HG03442 (cell line): ENCODE measurements around the gene CYP4Z1.
"Not testable (repeated sequence)": the region's sequence is repeated elsewhere in the genome, so short reads cannot be mapped to it uniquely, and the experiment has no call there.

Experiments
- ATAC-seq: cut with Tn5 transposase; IDR thresholded peaks from one replicate; pipeline ENCODE4 v1.9.1; 2021; ENCODE audit warnings: mild to moderate bottlenecking, moderate library complexity; ENCODE audit not compliant: unreplicated experiment

Gene CYP4Z1, protein sequence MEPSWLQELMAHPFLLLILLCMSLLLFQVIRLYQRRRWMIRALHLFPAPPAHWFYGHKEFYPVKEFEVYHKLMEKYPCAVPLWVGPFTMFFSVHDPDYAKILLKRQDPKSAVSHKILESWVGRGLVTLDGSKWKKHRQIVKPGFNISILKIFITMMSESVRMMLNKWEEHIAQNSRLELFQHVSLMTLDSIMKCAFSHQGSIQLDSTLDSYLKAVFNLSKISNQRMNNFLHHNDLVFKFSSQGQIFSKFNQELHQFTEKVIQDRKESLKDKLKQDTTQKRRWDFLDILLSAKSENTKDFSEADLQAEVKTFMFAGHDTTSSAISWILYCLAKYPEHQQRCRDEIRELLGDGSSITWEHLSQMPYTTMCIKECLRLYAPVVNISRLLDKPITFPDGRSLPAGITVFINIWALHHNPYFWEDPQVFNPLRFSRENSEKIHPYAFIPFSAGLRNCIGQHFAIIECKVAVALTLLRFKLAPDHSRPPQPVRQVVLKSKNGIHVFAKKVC

DNA sequence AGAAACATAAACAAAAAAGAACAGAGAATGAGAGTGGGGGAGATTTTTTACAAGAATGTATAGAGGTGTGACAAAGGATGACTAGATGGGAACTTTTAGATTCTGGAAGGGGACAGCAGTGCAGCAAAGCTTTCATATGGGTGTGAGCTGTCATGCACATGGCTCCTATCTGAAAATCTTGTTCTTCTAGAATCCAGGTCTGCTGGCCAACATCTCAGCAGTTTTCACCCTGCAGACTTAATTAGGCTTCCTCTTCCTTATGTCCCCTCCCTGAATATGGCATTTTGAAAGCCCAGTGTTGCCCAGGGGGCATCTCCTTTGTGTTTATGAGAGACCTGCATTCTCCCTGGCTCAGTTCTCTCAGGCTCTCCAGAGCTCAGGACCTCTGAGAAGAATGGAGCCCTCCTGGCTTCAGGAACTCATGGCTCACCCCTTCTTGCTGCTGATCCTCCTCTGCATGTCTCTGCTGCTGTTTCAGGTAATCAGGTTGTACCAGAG is at the start of gene CYP4Z1:
CYP4Z1 (plus strand) TSS at position 135 of the 498 bp plus-strand sequence; CDS start at position 395, 260 bp downstream.
- ATAC-seq = no peak

DNA sequence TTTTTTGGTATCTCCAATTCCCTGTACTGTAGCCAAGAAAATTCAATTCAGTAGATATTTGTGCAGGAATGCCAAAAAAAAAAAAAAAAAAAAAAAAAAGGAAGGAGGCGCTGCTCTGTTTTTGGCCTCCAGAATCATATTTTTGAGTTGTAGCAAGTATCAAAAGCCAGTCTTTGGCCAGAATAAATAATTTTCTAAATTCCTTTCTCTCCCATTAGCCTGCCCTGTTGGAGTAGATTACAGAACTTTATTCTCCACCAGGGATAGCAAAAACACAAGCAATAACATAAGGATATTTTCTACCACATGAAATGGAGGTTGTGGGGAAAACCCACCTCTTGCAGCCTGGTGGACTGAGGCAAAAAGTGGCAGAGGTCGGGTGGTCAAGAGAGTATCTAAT is 46.0 kb upstream of the CYP4Z1 start:
- ATAC-seq = no peak

DNA sequence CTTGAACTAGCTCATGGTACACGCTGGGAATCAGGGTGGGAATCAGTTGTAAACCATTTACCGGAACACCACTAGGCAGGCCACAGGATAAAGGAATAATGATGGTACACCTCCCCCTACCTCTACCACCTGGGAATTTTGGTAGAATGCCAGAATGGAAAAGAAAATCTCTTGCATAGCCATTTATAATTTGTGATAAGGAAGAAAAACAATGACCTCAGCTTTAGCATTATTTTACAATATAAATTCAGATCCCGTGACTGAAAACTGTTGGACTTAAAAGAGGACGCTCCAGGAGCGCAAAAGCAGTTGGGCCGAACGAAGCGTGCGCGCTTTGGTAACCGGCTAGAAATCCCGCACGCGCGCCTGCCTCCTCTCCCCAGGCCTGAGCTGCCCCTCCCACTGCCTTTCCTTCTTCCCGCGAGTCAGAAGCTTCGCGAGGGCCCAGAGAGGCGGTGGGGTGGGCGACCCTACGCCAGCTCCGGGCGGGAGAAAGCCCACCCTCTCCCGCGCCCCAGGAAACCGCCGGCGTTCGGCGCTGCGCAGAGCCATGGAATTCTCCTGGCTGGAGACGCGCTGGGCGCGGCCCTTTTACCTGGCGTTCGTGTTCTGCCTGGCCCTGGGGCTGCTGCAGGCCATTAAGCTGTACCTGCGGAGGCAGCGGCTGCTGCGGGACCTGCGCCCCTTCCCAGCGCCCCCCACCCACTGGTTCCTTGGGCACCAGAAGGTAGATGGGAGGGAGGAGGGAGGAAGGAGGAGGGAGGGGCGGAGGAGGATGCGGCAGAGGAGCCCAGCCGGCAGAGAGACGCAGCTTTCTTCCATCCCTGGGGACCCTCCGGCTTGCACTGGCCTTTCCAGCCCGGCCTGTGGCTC is 43.5 kb upstream of the CYP4Z1 start, which contains the start of gene CYP4X1:
CYP4X1 (plus strand) TSS at position 402 of the 873 bp plus-strand sequence; CDS start at position 551, 149 bp downstream.
- ATAC-seq = no peak

DNA sequence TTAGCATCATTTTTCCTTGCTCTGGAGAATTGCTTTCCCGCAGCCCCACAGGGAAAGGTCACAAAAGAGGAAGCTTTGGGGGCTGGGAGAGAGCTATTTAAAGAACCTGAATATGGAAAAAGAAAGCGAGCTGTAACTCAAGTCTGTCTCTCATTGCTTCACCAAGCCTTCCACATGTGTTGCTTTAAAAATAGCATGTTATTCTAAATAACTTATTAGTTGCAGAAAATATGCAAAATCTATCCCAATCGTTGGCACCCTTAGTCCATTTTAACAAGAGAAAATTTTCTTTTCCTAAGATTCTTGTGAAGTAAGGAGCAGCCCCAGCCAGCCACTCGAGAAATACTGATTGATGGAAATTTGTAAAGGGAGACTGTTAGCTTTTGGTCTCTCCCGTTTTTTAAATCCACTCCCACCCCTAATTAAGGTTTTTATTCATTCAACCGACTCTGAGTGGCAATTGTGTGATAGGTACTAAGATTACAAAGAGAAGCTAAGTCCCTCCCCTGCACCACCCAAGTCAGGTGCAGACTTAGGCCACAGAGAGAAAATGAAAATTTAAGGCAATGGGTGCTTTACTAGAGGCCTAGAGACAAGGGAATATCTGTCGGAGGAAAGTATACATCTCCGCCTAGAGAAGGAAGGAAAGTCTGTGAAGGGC is 42.8 kb upstream of the CYP4Z1 start:
- no peak for ATAC-seq

DNA sequence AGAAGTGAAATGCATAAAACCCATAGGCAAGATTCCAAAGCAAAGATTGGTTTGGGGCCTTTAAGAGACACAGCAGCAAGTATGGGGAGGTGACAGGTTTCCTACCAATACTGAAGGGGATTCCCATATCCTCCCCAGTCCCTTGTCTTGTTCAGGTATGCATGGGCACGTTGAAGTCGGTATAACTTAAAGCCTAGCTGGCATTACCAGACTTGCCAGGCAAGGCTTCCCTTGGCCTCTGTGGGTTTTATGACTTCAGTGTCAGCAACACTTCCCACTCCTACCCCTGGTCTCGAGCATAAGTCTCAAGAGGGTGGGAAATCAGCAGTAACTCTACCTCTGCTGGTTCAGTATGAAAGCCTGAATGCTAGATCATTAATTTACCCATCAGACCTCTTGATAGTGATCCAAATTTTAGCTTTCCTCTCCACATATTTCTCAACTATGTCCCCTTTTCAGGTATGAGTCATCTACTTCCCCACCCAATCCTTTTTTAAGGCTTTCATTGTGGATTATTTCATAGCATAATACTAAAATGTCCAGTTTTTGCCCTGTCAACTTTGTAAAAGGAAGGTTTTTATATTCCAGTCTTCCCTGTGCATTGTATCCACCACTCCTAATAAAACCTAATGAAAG is 36.7 kb upstream of the CYP4Z1 start:
- no peak for ATAC-seq

DNA sequence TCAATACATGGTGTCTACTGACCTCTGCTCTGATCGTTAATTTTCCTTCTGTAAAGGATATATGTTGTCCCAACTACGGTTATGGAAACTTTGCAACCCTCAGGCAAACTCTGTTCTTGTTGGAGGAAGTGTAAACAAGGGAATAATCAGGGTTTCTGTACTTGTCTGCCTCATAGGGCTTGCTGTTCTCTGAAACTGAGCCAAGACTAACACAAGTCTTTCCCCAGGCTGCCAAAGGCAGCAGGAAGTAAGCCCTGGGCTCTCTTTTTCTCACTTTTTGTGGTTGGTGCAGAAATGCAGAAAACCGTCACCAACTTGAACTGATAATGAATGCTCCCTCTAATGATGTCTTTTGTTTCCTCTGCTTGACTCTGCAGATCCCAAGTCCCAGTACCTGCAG is 36.0 kb upstream of the CYP4Z1 start:
- ATAC-seq = no peak

DNA sequence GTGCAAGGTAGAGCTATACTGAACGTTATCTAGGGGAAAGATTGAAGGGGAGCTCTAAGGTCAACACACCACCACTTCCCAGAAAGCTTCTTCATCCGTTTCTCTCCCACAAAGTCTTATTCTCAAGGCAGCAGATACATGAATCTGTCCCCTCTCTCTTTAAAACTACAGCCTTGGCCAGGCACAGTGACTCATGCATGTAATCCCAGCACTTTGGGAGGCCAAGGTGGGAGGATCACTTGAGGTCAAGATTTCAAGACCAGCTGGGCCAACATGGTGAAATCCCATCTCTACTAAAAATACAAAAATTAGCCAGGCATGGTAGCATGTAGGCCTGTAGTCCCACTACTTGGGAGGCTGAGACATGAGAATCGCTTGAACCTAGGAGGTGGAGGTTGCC is 35.4 kb upstream of the CYP4Z1 start:
- no peak for ATAC-seq

DNA sequence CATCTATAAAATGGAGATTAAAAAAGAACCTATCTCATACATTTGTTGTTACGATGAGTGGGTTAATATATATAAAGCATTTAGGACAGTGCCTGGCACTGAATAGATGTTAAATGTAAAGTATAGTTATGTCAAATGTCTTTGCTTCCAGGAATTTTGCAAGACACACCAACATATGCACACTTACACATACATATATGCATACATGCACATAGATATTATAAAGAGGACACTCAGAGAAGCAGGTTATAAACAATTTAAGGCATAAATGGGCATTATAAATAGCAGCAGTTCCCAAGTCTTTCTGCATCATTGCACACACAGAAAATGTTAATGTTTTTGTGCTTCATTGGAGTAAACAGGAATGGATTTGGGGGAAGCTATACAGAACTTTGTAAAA is 30.3 kb upstream of the CYP4Z1 start:
- no peak for ATAC-seq

DNA sequence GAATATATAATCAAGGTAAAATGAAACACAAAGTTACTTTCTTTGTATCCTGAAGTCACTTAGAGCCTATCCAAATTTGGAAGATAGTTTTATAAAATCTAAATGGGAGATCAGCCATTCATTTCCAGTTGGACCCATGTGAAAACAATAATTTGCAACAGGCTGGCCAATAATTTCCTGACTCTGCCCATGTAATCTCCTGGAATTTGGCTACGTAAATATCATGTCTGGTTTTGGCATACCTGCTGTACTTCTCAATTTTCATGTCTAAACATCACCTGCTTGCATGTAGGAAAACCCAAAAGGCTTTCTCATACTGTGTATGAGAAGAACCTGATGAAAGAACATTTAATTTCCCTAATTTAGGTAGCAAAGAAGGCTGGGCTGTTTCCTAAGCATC is 7.7 kb upstream of the CYP4Z1 start:
- ATAC-seq = no peak

DNA sequence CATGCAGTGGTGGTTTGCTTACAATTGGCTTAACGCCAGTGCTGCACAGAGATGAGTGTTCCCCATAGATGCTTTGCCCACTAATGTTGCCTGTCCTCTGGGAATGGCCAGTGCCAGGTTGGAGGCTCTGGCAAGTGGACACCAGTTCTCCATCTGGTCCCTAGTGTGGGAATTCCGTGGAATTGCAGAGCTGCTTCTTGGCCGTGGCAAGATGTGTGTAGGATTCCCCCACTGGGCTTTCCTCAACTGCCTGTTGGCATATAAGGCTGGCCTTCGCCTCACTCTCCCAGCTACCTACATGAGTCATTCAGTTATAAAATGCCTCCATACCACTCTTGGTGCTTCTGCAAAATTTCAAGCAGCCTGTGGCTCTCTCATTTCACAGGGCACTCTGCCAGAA is 2.0 kb downstream of the CYP4Z1 start:
- ATAC-seq = not testable (repeated sequence)

DNA sequence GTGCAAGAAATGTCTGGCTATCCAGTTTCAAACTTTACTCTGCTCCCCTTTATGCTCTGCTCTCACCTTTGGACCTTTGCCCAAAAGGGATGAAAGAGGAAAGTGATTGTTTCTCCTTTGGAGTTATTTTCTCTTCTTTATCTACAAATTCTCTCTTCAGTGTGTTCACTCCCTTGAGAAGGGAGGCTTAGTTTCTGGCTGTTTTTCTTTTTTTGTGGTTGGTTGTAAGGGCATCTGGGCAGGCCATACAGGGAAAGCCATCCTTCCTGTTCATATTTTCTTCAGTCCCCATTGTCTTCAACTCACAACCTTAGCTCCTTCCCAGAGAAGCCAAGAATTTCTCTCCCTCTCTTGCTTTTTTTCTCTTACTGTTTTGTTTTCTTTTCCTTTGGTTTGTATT is 2.5 kb downstream of the CYP4Z1 start:
- ATAC-seq = not testable (repeated sequence)

DNA sequence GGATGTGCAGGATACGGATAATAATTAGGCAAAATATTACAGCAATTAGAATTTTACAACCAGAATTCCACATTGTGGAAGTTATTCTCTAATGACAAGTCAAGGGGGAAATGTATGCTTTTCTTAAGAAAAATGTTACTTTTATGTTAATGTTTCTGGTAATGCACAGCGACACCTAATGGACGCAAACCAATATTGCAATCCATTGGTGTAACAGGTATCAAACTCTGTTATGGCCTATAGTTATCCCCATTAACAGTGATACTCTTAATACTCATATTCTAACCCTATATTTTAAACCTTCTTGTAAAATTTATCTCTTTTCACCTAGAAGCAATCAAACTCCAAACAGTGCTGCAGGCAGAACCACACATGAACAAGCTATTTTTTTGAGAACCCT is 22.3 kb downstream of the CYP4Z1 start:
- not testable (repeated sequence) for ATAC-seq

DNA sequence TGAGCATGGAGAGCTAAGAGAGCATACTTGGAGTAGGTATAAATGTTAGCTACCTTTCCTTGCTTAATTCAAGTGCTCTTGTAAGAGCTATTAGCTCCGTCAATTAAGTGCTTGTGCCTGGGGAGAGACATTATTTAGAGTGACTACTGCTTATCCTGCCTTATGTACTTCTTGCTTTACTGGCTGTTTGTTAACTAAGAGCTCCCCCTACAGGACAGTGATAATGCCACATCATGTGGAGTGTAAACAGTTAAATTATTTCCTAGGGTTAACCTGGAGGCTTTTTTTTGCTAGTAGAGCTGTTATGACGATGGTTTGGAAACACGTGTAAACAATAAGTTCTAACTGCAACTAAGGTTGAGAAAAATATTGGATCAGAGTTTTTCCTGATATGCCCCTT is 24.4 kb downstream of the CYP4Z1 start:
- not testable (repeated sequence) for ATAC-seq

DNA sequence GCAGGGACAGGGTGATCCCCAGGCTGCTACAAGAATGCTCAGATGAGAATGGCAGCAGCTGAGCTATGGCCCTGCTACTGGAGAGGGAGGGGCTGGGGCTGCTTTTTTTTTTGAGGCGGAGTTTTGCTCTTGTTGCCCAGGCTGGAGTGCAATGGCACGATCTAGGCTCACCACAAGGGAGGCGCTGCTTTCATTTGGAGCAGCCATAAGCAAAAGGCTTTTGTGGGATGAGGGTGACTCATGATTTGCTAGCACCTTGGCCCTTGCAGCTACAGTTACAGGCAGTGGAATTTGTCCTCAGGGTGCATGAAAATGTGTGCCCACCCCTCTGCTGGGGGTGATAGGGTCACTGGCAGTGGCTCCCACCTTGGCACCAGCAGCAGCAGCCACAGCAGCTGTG is 37.8 kb downstream of the CYP4Z1 start:
- ATAC-seq = no peak

DNA sequence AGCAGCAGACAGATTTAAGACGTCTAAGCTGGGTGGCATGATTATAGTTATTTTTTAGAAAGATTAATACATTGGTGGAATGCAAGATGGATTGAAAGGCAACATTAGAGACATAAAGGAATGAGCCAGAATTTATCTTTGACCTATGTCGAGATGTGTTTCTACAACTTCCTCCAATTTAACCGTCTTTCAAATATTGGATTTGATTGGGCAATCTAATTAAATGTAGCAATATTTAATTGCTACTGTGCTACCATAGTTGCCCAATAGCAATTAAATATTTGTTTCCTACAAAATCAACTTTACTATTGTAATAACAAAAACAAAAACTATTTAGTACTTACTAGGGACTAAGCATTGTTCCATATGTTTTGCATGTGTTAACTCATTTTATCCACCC is 39.8 kb downstream of the CYP4Z1 start:
- no peak for ATAC-seq

DNA sequence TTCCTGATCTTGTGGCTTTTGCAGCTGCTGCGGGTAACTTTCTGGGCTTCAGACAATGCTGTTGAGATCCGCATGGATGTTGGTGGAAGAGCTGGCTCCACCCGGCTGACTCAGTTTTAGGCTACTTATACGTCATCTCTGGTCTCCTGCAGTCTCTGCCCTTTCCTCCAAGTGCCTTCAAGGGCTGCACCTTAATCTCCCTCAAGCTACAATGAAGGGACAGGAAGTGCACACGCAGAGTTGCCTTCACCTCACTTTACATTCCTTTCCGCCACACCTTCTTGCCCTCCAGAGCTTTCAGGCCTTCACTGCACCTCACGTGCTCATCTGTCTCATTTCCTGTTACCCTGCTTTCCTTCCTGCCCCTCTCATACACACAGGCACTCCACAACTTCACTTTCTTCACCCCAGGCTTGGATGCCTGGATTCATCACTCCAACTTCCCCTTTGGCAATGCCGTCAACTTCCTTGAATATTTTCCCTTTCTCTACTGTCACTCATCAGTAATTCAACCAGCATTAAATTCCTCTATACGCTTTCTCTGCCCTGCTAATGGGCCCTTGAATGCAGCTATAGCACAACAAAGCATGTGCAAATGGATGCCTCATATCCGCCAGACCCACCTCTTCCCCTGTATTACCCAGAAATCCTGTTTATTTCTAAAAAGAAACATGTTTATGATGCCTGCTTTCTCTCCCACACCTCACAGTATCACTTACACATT is 41.0 kb downstream of the CYP4Z1 start:
- not testable (repeated sequence) for ATAC-seq

DNA sequence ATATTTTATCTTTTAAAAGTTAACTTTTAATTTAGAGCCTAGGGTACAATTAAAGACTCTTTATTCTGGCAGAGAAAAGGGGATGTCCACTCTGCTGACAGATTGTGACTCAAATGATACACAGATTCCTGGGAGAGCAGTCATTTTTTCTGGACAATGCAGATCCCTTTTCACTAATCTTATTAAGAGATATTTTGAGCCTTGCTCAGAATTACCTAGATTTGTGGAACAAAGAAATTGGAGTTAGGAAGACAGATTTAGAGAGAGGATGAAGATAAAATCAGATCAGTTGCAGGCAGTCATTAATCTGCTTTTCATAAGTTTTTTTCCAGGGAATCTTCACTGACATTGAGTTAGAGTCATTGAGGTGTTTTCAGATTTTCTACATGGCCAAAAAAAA is 42.5 kb downstream of the CYP4Z1 start:
- not testable (repeated sequence) for ATAC-seq

DNA sequence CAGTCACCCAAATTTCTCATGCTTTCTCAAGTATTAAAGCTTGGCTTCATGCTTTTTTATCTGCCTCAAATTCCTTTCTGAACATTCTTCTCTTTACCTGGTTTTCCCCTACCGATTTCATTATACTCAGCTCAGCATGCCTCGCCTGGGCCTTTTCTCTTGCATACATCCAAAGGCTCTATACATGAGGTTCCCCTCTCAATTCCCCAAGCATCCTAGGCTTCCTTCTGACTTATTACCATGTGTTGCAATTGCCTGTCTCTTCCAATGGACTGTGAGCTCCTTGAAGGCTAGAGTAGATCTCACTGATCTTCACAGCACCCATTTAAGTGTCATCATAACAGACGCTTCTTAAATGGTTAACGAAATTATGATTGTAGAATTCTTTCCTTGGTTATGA is 46.1 kb downstream of the CYP4Z1 start:
- ATAC-seq = no peak

DNA sequence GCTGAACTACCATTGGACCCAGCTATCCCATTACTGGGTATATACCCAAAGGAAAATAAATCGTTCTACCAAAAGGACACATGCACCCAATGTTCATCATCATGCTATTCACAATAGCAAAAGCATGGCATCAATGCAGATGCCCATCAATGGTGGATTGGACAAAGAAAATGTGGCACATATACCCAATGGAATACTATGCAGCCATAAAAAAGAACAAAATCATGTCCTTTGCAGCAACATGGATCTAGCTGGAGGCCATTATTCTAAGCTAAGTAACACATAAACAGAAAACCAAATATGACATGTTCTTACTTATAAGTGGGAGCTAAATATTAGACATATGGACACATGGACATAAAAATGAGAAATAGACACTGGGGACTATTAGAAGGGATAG is 54.0 kb downstream of the CYP4Z1 start:
- ATAC-seq = not testable (repeated sequence)

DNA sequence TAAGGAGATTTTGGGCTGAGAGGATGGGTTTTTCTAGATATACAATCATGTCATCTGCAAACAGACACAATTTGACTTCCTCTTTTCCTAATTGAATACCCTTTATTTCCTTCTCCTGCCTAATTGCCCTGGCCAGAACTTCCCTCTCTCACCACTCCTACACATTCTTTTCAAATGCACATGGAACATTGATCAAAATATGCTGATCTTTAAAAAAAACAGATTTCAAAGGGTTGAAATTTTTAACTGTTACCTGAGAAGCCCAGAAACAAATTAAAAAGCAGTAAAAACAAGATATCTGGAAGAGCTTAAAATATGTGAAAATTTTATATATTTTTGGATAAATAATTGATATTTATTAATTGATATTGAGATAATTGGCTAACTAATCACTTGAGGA is 57.8 kb downstream of the CYP4Z1 start:
- not testable (repeated sequence) for ATAC-seq
